NCI-H1436 (cell line): Measurements from ENCODE around the gene SSTR5.

Experiments used
- DNase-seq: peaks from one replicate; lab custom pipeline; 2025; lab: John Stamatoyannopoulos, UW

Gene SSTR5

GRCh38 chr16:1122398-1122765, 49.8 kb downstream of the SSTR5 start:
- DNase-seq, result no peak

GRCh38 chr16:1123525-1124230, 51.1 kb downstream of the SSTR5 start:
- no peak for DNase-seq

GRCh38 chr16:1124291-1124690, 51.7 kb downstream of the SSTR5 start:
- no peak for DNase-seq

- no peak for DNase-seq
Measured at GRCh38 chr16:1124795-1125194, 52.2 kb downstream of the SSTR5 start.

- peak; percentile 75 for DNase-seq
Measured at GRCh38 chr16:1125471-1125870, 52.9 kb downstream of the SSTR5 start.

- DNase-seq, result no peak
Measured at GRCh38 chr16:1126044-1126443, 53.5 kb downstream of the SSTR5 start.

GRCh38 chr16:1126586-1126985, 54.0 kb downstream of the SSTR5 start:
- DNase-seq, result no peak

GRCh38 chr16:1127101-1127500, 54.6 kb downstream of the SSTR5 start:
- no peak for DNase-seq

- DNase-seq, result no peak
Measured at GRCh38 chr16:1127971-1128715, 55.6 kb downstream of the SSTR5 start.

- no peak for DNase-seq
Measured at GRCh38 chr16:1129106-1129960, 56.8 kb downstream of the SSTR5 start.

GRCh38 chr16:1130382-1130781, 57.8 kb downstream of the SSTR5 start:
- no peak for DNase-seq
